Prostate gland (tissue), 2 donors: ENCODE results near the gene TMEM39A. TPM values are rescaled to one million over a fixed set of nuclear protein-coding genes. Genes with fewer than 3 reads are reported as not detected.

Source experiments
- DNase-seq: peaks from one replicate; pipeline ENCODE4 v3.0.0-alpha.2; 2019; ENCODE audit warnings: low spot score
- H3K27ac ChIP-seq, 2 donors: fragments of 200-600 bp; sonication (generic); 2 replicates each; pipeline ENCODE4 v1.5.1; 2017 to 2019
- H3K27me3 ChIP-seq: fragments of 200-600 bp; sonication (generic); replicated peaks from 2 replicates; pipeline ENCODE4 v1.5.1; 2019; ENCODE audit not compliant: insufficient read depth
- H3K36me3 ChIP-seq, 2 donors: fragments of 200-600 bp; sonication (generic); 1 replicate in 1 of 2; 2 replicates in 1 of 2; pipeline versions ENCODE4 v1.5.1 to v1.8.1; 2017 to 2019
- H3K4me1 ChIP-seq: fragments of 200-600 bp; sonication (generic); replicated peaks from 2 replicates; pipeline ENCODE4 v1.5.1; 2019
- H3K4me3 ChIP-seq, 2 donors: fragments of 200-600 bp; sonication (generic); 2 replicates each; pipeline ENCODE4 v1.5.1; 2017 to 2019
- H3K9me3 ChIP-seq: fragments of 200-600 bp; sonication (generic); 2 replicates; pipeline ENCODE4 v1.5.1; 2017
- CTCF ChIP-seq, 4 experiments: fragments of 200-600 bp in 2 of 4; fragments of 450-650 bp in 2 of 4; sonication (generic) in 2 of 4; IDR thresholded peaks; 1 replicate in 3 of 4; 2 replicates in 1 of 4; pipeline ENCODE4 v1.5.1; 2016 to 2019; ENCODE audit warnings: antibody characterized with exemption in 4 of 4, mild to moderate bottlenecking in 2 of 4, moderate library complexity in 2 of 4
- POLR2A ChIP-seq: fragments of 450-650 bp; IDR thresholded peaks from one replicate; pipeline ENCODE4 v1.6.1; 2016; ENCODE audit warnings: antibody characterized with exemption, mild to moderate bottlenecking
- POLR2AphosphoS5 ChIP-seq: sonication (generic); formaldehyde crosslinking; IDR thresholded peaks from one replicate; pipeline ENCODE4 v1.6.1; 2017; ENCODE audit warnings: antibody characterized with exemption
- WGBS: methylation state at CpG from one replicate; pipeline ENCODE4 v1.1.5; 2018; 5-methylcytosine and 5-hydroxymethylcytosine counted together
- intact Hi-C: fragments of 100-400 bp; cut with DNase I; formaldehyde crosslinking; loops from one replicate; pipeline ENCODE4 v1.14.2; 2022
- total RNA-seq, 2 donors: library from RNA; depleted of rRNA; stranded (reverse); fragments of >200 nt; gene quantifications; one replicate each; pipeline ENCODE4 v1.1.0, GENCODE V29; 2016

Gene TMEM39A
- total RNA-seq, 2 donors from 2014 or later: 20.6 to 72.0 TPM

GRCh38 chr3:119485563-119485962 lies 22.1 kb upstream of the TMEM39A start:
- no peak for DNase-seq
- no peaks in the 10 kb centered on the region for H3K4me1 ChIP-seq
- no peaks in the 10 kb centered on the region for H3K36me3 ChIP-seq
- 91% methylated on average over 2 of the region's 2 CpGs for WGBS
- H3K4me3 ChIP-seq: no peak overlapping the region
- H3K27me3 ChIP-seq: no peaks in the 10 kb centered on the region
- intact Hi-C loops: no loop called here
- TF ChIP-seq POLR2A: no peak
- no peak for TF ChIP-seq CTCF (IDR thresholded peaks at IDR 0.05)
- no peak for TF ChIP-seq POLR2AphosphoS5
- no peak overlapping the region for H3K27ac ChIP-seq
- H3K9me3 ChIP-seq: no peaks in the 10 kb centered on the region

GRCh38 chr3:119483101-119483500 lies 19.7 kb upstream of the TMEM39A start:
- DNase-seq: no peak
- H3K4me3 ChIP-seq: no peak overlapping the region
- H3K9me3 ChIP-seq: no peaks in the 10 kb centered on the region
- H3K36me3 ChIP-seq: no peaks in the 10 kb centered on the region
- 79% methylated on average over 1 of the region's 1 CpG for WGBS
- H3K4me1 ChIP-seq: no peaks in the 10 kb centered on the region
- no peak overlapping the region for H3K27ac ChIP-seq
- no peak for TF ChIP-seq POLR2AphosphoS5
- TF ChIP-seq CTCF (IDR thresholded peaks at IDR 0.05): no peak
- intact Hi-C loops: no loop called here
- H3K27me3 ChIP-seq: no peaks in the 10 kb centered on the region

GRCh38 chr3:119481079-119481478 lies 17.7 kb upstream of the TMEM39A start:
- DNase-seq: no peak
- TF ChIP-seq CTCF (IDR thresholded peaks at IDR 0.05): no peak
- no peak for TF ChIP-seq POLR2A
- TF ChIP-seq POLR2AphosphoS5: no peak
- H3K27ac ChIP-seq: no peak overlapping the region
- intact Hi-C loops: no loop called here
- H3K27me3 ChIP-seq: no peaks in the 10 kb centered on the region
- no peaks in the 10 kb centered on the region for H3K9me3 ChIP-seq
- no peak overlapping the region for H3K4me3 ChIP-seq
- no peaks in the 10 kb centered on the region for H3K4me1 ChIP-seq
- H3K36me3 ChIP-seq: no peaks in the 10 kb centered on the region
- 87% methylated on average over 2 of the region's 2 CpGs for WGBS

- DNase-seq: no peak
- H3K4me3 ChIP-seq: no peak overlapping the region
- H3K27ac ChIP-seq: no peak overlapping the region
- intact Hi-C loops: no loop called here
- H3K36me3 ChIP-seq: no peaks in the 10 kb centered on the region
- no peaks in the 10 kb centered on the region for H3K4me1 ChIP-seq
- no peaks in the 10 kb centered on the region for H3K9me3 ChIP-seq
- TF ChIP-seq POLR2A (no peak), CTCF (IDR thresholded peaks at IDR 0.05) (no peak), POLR2AphosphoS5 (no peak)
- WGBS: 85% methylated on average over 6 of the region's 6 CpGs
- no peaks in the 10 kb centered on the region for H3K27me3 ChIP-seq
Observed at GRCh38 chr3:119470866-119471265, 7.5 kb upstream of the TMEM39A start.

- peak overlapping the region; percentile 68 to 90 for H3K4me3 ChIP-seq
- no peaks in the 10 kb centered on the region for H3K36me3 ChIP-seq
- no peak for DNase-seq
- H3K9me3 ChIP-seq: no peaks in the 10 kb centered on the region
- H3K4me1 ChIP-seq: no peaks in the 10 kb centered on the region
- TF ChIP-seq POLR2AphosphoS5 (no peak), POLR2A (no peak)
- intact Hi-C loops: no loop called here
- H3K27ac ChIP-seq: no peak overlapping the region
- 10% methylated on average over 16 of the region's 16 CpGs for WGBS
- H3K27me3 ChIP-seq: no peaks in the 10 kb centered on the region
Observed at GRCh38 chr3:119469418-119470189, 6.2 kb upstream of the TMEM39A start.
